ENCODE data around the gene KMT2A. TPM values are rescaled to one million over a fixed set of nuclear protein-coding genes. Genes with fewer than 3 reads are reported as not detected.

The KMT2A gene
- total and polyA plus RNA-seq, 2 experiments from 2014 or later = 34.3 to 72.2 TPM

DNA sequence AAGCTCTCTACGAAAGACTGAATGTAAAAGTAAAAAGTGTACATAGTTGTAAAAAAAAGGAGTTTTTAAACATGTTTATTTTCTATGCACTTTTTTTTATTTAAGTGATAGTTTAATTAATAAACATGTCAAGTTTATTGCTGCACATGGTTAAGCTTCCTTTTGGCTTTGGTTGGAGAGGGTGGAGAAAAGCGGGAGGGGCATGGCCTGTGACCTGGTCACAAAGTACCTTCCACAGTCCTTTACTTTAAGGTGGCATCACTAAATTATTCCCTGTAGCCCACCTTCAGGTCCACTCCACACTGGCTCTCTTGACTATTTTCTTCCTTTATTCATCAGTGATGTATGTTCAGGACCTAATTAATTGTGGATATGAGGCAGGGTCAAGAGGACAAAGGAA lies 90.4 kb downstream of the KMT2A start:
- no peak for DNase-seq (ENCODE audit: low spot score)
- no peak overlapping the region for H3K4me3 ChIP-seq
- no peaks in the 10 kb centered on the region; the same call in 1 of the 2 replicates for H3K9me2 ChIP-seq (ENCODE audit: insufficient read depth)
- peaks cover 13% of the 10 kb centered on the region for H3K36me3 ChIP-seq (ENCODE audit: insufficient read depth)
- ATAC-seq = no peak
- Mint-ChIP-seq H3K36me3 (ENCODE audit: low read depth) (peaks cover 30% of the 10 kb centered on the region), H3K4me1 (peaks cover 25% of the 10 kb centered on the region), H3K27me3 (ENCODE audit: insufficient read depth, low read depth, poor library complexity) (peaks cover 11% of the 10 kb centered on the region), H3K27ac (no peak overlapping the region), H3K9me3 (no peaks in the 10 kb centered on the region; the same call in 2 of the 3 replicates), H3K4me3 (no peak overlapping the region)
- peak overlapping the region; percentile 71; the same call in 1 of the 2 replicates for H3K27ac ChIP-seq (ENCODE audit: low read depth)
- peaks cover 39% of the 10 kb centered on the region; the same call in 1 of the 2 replicates for H3F3A ChIP-seq (replicated peaks; ENCODE audit: low read depth)
- H4K20me1 ChIP-seq (replicated peaks; ENCODE audit: insufficient read depth) = peaks cover 12% of the 10 kb centered on the region
- no peak overlapping the region for H2AFZ ChIP-seq
- peaks cover 13% of the 10 kb centered on the region; the same call in 1 of the 2 replicates for H3K4me1 ChIP-seq (ENCODE audit: insufficient read depth)
- no peak for TF ChIP-seq POLR2AphosphoS5 (IDR thresholded peaks at IDR 0.05; ENCODE audit: low read depth)
- TF ChIP-seq EZH2 (IDR thresholded peaks at IDR 0.05; ENCODE audit: low read depth, unreplicated experiment) = no peak
- TF ChIP-seq ZNF114 (CRISPR knock-in tag; IDR thresholded peaks at IDR 0.05) = no peak
- TF ChIP-seq NANOG (IDR thresholded peaks at IDR 0.05; ENCODE audit: borderline replicate concordance) = no peak
- TF ChIP-seq, protein P1, sequence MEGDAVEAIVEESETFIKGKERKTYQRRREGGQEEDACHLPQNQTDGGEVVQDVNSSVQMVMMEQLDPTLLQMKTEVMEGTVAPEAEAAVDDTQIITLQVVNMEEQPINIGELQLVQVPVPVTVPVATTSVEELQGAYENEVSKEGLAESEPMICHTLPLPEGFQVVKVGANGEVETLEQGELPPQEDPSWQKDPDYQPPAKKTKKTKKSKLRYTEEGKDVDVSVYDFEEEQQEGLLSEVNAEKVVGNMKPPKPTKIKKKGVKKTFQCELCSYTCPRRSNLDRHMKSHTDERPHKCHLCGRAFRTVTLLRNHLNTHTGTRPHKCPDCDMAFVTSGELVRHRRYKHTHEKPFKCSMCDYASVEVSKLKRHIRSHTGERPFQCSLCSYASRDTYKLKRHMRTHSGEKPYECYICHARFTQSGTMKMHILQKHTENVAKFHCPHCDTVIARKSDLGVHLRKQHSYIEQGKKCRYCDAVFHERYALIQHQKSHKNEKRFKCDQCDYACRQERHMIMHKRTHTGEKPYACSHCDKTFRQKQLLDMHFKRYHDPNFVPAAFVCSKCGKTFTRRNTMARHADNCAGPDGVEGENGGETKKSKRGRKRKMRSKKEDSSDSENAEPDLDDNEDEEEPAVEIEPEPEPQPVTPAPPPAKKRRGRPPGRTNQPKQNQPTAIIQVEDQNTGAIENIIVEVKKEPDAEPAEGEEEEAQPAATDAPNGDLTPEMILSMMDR (conservative IDR thresholded peaks at IDR 0.05; ENCODE audit: low read depth in 2 of 2) = no peak
- TF ChIP-seq STAT1 (IDR thresholded peaks at IDR 0.05; ENCODE audit: unreplicated experiment) = no peak
- TF ChIP-seq, protein P2, sequence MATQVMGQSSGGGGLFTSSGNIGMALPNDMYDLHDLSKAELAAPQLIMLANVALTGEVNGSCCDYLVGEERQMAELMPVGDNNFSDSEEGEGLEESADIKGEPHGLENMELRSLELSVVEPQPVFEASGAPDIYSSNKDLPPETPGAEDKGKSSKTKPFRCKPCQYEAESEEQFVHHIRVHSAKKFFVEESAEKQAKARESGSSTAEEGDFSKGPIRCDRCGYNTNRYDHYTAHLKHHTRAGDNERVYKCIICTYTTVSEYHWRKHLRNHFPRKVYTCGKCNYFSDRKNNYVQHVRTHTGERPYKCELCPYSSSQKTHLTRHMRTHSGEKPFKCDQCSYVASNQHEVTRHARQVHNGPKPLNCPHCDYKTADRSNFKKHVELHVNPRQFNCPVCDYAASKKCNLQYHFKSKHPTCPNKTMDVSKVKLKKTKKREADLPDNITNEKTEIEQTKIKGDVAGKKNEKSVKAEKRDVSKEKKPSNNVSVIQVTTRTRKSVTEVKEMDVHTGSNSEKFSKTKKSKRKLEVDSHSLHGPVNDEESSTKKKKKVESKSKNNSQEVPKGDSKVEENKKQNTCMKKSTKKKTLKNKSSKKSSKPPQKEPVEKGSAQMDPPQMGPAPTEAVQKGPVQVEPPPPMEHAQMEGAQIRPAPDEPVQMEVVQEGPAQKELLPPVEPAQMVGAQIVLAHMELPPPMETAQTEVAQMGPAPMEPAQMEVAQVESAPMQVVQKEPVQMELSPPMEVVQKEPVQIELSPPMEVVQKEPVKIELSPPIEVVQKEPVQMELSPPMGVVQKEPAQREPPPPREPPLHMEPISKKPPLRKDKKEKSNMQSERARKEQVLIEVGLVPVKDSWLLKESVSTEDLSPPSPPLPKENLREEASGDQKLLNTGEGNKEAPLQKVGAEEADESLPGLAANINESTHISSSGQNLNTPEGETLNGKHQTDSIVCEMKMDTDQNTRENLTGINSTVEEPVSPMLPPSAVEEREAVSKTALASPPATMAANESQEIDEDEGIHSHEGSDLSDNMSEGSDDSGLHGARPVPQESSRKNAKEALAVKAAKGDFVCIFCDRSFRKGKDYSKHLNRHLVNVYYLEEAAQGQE (IDR thresholded peaks at IDR 0.05; ENCODE audit: unreplicated experiment) = no peak
- TF ChIP-seq, protein P3, sequence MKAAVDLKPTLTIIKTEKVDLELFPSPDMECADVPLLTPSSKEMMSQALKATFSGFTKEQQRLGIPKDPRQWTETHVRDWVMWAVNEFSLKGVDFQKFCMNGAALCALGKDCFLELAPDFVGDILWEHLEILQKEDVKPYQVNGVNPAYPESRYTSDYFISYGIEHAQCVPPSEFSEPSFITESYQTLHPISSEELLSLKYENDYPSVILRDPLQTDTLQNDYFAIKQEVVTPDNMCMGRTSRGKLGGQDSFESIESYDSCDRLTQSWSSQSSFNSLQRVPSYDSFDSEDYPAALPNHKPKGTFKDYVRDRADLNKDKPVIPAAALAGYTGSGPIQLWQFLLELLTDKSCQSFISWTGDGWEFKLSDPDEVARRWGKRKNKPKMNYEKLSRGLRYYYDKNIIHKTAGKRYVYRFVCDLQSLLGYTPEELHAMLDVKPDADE (IDR thresholded peaks at IDR 0.05) = no peak
- TF ChIP-seq ZNF331 (CRISPR knock-in tag; IDR thresholded peaks at IDR 0.05; ENCODE audit: low read depth) = no peak
- no peak for TF ChIP-seq CREB1 (CRISPR knock-in tag; IDR thresholded peaks at IDR 0.05; ENCODE audit: low read depth)
- TF ChIP-seq, protein P4, sequence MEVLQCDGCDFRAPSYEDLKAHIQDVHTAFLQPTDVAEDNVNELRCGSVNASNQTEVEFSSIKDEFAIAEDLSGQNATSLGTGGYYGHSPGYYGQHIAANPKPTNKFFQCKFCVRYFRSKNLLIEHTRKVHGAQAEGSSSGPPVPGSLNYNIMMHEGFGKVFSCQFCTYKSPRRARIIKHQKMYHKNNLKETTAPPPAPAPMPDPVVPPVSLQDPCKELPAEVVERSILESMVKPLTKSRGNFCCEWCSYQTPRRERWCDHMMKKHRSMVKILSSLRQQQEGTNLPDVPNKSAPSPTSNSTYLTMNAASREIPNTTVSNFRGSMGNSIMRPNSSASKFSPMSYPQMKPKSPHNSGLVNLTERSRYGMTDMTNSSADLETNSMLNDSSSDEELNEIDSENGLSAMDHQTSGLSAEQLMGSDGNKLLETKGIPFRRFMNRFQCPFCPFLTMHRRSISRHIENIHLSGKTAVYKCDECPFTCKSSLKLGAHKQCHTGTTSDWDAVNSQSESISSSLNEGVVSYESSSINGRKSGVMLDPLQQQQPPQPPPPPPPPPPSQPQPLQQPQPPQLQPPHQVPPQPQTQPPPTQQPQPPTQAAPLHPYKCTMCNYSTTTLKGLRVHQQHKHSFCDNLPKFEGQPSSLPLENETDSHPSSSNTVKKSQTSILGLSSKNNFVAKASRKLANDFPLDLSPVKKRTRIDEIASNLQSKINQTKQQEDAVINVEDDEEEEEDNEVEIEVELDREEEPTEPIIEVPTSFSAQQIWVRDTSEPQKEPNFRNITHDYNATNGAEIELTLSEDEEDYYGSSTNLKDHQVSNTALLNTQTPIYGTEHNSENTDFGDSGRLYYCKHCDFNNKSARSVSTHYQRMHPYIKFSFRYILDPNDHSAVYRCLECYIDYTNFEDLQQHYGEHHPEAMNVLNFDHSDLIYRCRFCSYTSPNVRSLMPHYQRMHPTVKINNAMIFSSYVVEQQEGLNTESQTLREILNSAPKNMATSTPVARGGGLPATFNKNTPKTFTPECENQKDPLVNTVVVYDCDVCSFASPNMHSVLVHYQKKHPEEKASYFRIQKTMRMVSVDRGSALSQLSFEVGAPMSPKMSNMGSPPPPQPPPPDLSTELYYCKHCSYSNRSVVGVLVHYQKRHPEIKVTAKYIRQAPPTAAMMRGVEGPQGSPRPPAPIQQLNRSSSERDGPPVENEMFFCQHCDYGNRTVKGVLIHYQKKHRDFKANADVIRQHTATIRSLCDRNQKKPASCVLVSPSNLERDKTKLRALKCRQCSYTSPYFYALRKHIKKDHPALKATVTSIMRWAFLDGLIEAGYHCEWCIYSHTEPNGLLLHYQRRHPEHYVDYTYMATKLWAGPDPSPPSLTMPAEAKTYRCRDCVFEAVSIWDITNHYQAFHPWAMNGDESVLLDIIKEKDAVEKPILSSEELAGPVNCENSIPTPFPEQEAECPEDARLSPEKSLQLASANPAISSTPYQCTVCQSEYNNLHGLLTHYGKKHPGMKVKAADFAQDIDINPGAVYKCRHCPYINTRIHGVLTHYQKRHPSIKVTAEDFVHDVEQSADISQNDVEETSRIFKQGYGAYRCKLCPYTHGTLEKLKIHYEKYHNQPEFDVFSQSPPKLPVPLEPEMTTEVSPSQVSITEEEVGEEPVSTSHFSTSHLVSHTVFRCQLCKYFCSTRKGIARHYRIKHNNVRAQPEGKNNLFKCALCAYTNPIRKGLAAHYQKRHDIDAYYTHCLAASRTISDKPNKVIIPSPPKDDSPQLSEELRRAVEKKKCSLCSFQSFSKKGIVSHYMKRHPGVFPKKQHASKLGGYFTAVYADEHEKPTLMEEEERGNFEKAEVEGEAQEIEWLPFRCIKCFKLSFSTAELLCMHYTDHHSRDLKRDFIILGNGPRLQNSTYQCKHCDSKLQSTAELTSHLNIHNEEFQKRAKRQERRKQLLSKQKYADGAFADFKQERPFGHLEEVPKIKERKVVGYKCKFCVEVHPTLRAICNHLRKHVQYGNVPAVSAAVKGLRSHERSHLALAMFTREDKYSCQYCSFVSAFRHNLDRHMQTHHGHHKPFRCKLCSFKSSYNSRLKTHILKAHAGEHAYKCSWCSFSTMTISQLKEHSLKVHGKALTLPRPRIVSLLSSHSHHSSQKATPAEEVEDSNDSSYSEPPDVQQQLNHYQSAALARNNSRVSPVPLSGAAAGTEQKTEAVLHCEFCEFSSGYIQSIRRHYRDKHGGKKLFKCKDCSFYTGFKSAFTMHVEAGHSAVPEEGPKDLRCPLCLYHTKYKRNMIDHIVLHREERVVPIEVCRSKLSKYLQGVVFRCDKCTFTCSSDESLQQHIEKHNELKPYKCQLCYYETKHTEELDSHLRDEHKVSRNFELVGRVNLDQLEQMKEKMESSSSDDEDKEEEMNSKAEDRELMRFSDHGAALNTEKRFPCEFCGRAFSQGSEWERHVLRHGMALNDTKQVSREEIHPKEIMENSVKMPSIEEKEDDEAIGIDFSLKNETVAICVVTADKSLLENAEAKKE (CRISPR knock-in tag; IDR thresholded peaks at IDR 0.05) = no peak
- TF ChIP-seq EZH2phosphoT487 (IDR thresholded peaks at IDR 0.05; ENCODE audit: unreplicated experiment) = no peak
- no peak for TF ChIP-seq JUNB (IDR thresholded peaks at IDR 0.05; ENCODE audit: unreplicated experiment)
- H3K79me2 ChIP-seq (replicated peaks; ENCODE audit: insufficient read depth) = no peaks in the 10 kb centered on the region
- peaks cover 6% of the 10 kb centered on the region; the same call in 1 of the 2 replicates for H3K27me3 ChIP-seq (ENCODE audit: insufficient read depth)
- H3K4me2 ChIP-seq = peak overlapping the region; percentile 10; the same call in 1 of the 2 replicates
